HTERT RPE-1 (cell line): ENCODE data around the gene VSNL1.
"Not testable (repeated sequence)": the region's sequence is repeated elsewhere in the genome, so short reads cannot be mapped to it uniquely, and the experiment has no call there.

Experiments used
- in situ Hi-C: fragments of 300-500 bp; cut with MboI; formaldehyde crosslinking; loops from 4 replicates; pipeline ENCODE4 v1.14.3; 2020; ENCODE audit warnings: low sequenced_read_pairs

Gene VSNL1

GRCh38 chr2:17541531-17541950 is 1.0 kb downstream of the VSNL1 start:
- in situ Hi-C loops: no loop called here

- in situ Hi-C loops: no loop called here
These were observed 2.0 kb downstream of the VSNL1 start for GRCh38 chr2:17542471-17542870.

GRCh38 chr2:17543131-17543660 is 2.7 kb downstream of the VSNL1 start:
- in situ Hi-C loops: no loop called here

GRCh38 chr2:17543848-17544247 is 3.4 kb downstream of the VSNL1 start:
- in situ Hi-C loops: no loop called here

- in situ Hi-C loops: no loop called here
These were observed 3.8 kb downstream of the VSNL1 start for GRCh38 chr2:17544256-17544655.

GRCh38 chr2:17545680-17546613 is 5.5 kb downstream of the VSNL1 start:
- in situ Hi-C loops: no loop called here

GRCh38 chr2:17547237-17547636 is 6.7 kb downstream of the VSNL1 start:
- in situ Hi-C loops: no loop called here

GRCh38 chr2:17547737-17548136 is 7.2 kb downstream of the VSNL1 start:
- in situ Hi-C loops: no loop called here

GRCh38 chr2:17550907-17551306 is 10.4 kb downstream of the VSNL1 start:
- in situ Hi-C loops: no loop called here

- in situ Hi-C loops: no loop called here
These were observed 14.7 kb downstream of the VSNL1 start for GRCh38 chr2:17555150-17555549.

- in situ Hi-C loops: no loop called here
These were observed 17.1 kb downstream of the VSNL1 start for GRCh38 chr2:17557596-17557995.

- in situ Hi-C loops: no loop called here
These were observed 17.6 kb downstream of the VSNL1 start for GRCh38 chr2:17558053-17558452.

- in situ Hi-C loops: no loop called here
These were observed 18.4 kb downstream of the VSNL1 start for GRCh38 chr2:17558878-17559277.

GRCh38 chr2:17565726-17566125 is 25.2 kb downstream of the VSNL1 start:
- in situ Hi-C loops: not testable (repeated sequence)

GRCh38 chr2:17571681-17572080 is 31.2 kb downstream of the VSNL1 start:
- in situ Hi-C loops: no loop called here

GRCh38 chr2:17573085-17573803 is 32.7 kb downstream of the VSNL1 start:
- in situ Hi-C loops: no loop called here

GRCh38 chr2:17573804-17574175 is 33.3 kb downstream of the VSNL1 start:
- in situ Hi-C loops: no loop called here

GRCh38 chr2:17574406-17575073 is 34.0 kb downstream of the VSNL1 start:
- in situ Hi-C loops: no loop called here

GRCh38 chr2:17576802-17577201 is 36.3 kb downstream of the VSNL1 start:
- in situ Hi-C loops: no loop called here

GRCh38 chr2:17578466-17578928 is 38.0 kb downstream of the VSNL1 start:
- in situ Hi-C loops: no loop called here
